Muscle layer of duodenum (tissue), 2 donors: Measurements from ENCODE around the gene QARS1.

ENCODE experiments used
- H3K27ac ChIP-seq: one replicate; pipeline ENCODE4 v1.7.0; 2013; ENCODE audit warnings: mild to moderate bottlenecking, low read length
- H3K27me3 ChIP-seq: one replicate; pipeline ENCODE4 v1.7.0; 2013; ENCODE audit warnings: low read depth, mild to moderate bottlenecking, control low read depth, low read length
- H3K36me3 ChIP-seq, 2 donors: one replicate each; pipeline ENCODE4 v1.7.0; 2013; ENCODE audit warnings: low read length in 2 of 2, control low read depth in 1 of 2, mild to moderate bottlenecking in 1 of 2; ENCODE audit not compliant: insufficient read depth in 2 of 2, control insufficient read depth in 1 of 2
- H3K4me1 ChIP-seq, 2 donors: one replicate each; pipeline ENCODE4 v1.7.0; 2013; ENCODE audit warnings: low read length in 2 of 2, mild to moderate bottlenecking in 2 of 2, control low read depth in 1 of 2, moderate library complexity in 1 of 2; ENCODE audit not compliant: insufficient read depth in 2 of 2, control insufficient read depth in 1 of 2
- H3K4me3 ChIP-seq, 2 donors: one replicate each; pipeline ENCODE4 v1.7.0; 2013; ENCODE audit warnings: low read length in 2 of 2, low read depth in 1 of 2, mild to moderate bottlenecking in 1 of 2
- H3K9me3 ChIP-seq, 2 donors: one replicate each; pipeline ENCODE4 v1.7.0; 2013; ENCODE audit warnings: low read length in 2 of 2, control low read depth in 1 of 2, mild to moderate bottlenecking in 1 of 2; ENCODE audit not compliant: control insufficient read depth in 1 of 2
- donor health status: healthy.

QARS1 gene

GRCh38 chr3:49104427-49105291 lies at the start of gene QARS1:
QARS1 (minus strand) TSS chr3:49104757; CDS start chr3:49104733, 24 bp downstream.
- H3K27ac ChIP-seq = peak within 1 kb of the TSS; percentile 94
- H3K9me3 ChIP-seq = no peaks in the 10 kb centered on the region
- H3K4me1 ChIP-seq = peaks cover 9 to 20% of the 10 kb centered on the region in 2 donors
- peaks cover 38 to 55% of the 10 kb centered on the region in 2 donors for H3K36me3 ChIP-seq
- no peaks in the 10 kb centered on the region for H3K27me3 ChIP-seq
- H3K4me3 ChIP-seq = peak within 1 kb of the TSS; percentile 97 to 98

GRCh38 chr3:49153349-49153912 lies 48.9 kb upstream of the QARS1 start:
- H3K27ac ChIP-seq = no peak overlapping the region
- no peaks in the 10 kb centered on the region for H3K36me3 ChIP-seq
- no peak overlapping the region for H3K4me3 ChIP-seq
- H3K27me3 ChIP-seq = no peaks in the 10 kb centered on the region
- H3K9me3 ChIP-seq = no peaks in the 10 kb centered on the region
- H3K4me1 ChIP-seq = no peaks in the 10 kb centered on the region

- no peaks in the 10 kb centered on the region for H3K27me3 ChIP-seq
- no peaks in the 10 kb centered on the region for H3K4me1 ChIP-seq
- no peaks in the 10 kb centered on the region for H3K36me3 ChIP-seq
- no peak overlapping the region for H3K4me3 ChIP-seq
- no peaks in the 10 kb centered on the region for H3K9me3 ChIP-seq
- H3K27ac ChIP-seq = no peak overlapping the region
Measured at GRCh38 chr3:49151610-49152009, 47.1 kb upstream of the QARS1 start.

- Histone ChIP-seq H3K4me3 (no peak overlapping the region), H3K27ac (no peak overlapping the region), H3K4me1 (no peaks in the 10 kb centered on the region), H3K27me3 (no peaks in the 10 kb centered on the region), H3K36me3 (no peaks in the 10 kb centered on the region), H3K9me3 (no peaks in the 10 kb centered on the region)
Measured at GRCh38 chr3:49148159-49148558, 43.6 kb upstream of the QARS1 start.

GRCh38 chr3:49140080-49140479 lies 35.5 kb upstream of the QARS1 start:
- no peaks in the 10 kb centered on the region for H3K9me3 ChIP-seq
- H3K4me1 ChIP-seq = no peaks in the 10 kb centered on the region
- no peaks in the 10 kb centered on the region for H3K36me3 ChIP-seq
- H3K27ac ChIP-seq = no peak overlapping the region
- H3K27me3 ChIP-seq = no peaks in the 10 kb centered on the region
- H3K4me3 ChIP-seq = no peak overlapping the region

GRCh38 chr3:49135499-49135898 lies 30.9 kb upstream of the QARS1 start:
- H3K27me3 ChIP-seq = no peaks in the 10 kb centered on the region
- H3K27ac ChIP-seq = no peak overlapping the region
- peaks cover 2 to 7% of the 10 kb centered on the region in 2 donors for H3K36me3 ChIP-seq
- H3K4me1 ChIP-seq = peaks cover 6 to 25% of the 10 kb centered on the region in 2 donors
- no peaks in the 10 kb centered on the region for H3K9me3 ChIP-seq
- no peak overlapping the region for H3K4me3 ChIP-seq

GRCh38 chr3:49134471-49135265 lies 30.1 kb upstream of the QARS1 start:
- no peak overlapping the region for H3K27ac ChIP-seq
- H3K4me1 ChIP-seq = peaks cover 6 to 29% of the 10 kb centered on the region in 2 donors
- no peaks in the 10 kb centered on the region for H3K9me3 ChIP-seq
- peaks cover 8 to 12% of the 10 kb centered on the region in 2 donors for H3K36me3 ChIP-seq
- peak overlapping the region in 1 of 2 donors; percentile 11 for H3K4me3 ChIP-seq
- H3K27me3 ChIP-seq = no peaks in the 10 kb centered on the region

- peaks cover 10 to 23% of the 10 kb centered on the region in 2 donors for H3K36me3 ChIP-seq
- H3K4me3 ChIP-seq = peak overlapping the region; percentile 75 to 88
- no peaks in the 10 kb centered on the region for H3K27me3 ChIP-seq
- H3K27ac ChIP-seq = peak overlapping the region; percentile 91
- peaks cover 6 to 29% of the 10 kb centered on the region in 2 donors for H3K4me1 ChIP-seq
- no peaks in the 10 kb centered on the region for H3K9me3 ChIP-seq
Measured at GRCh38 chr3:49133226-49133951, 28.8 kb upstream of the QARS1 start.

- peak within 1 kb of the TSS; percentile 75 to 88 for H3K4me3 ChIP-seq
- no peaks in the 10 kb centered on the region for H3K27me3 ChIP-seq
- H3K4me1 ChIP-seq = peaks cover 6 to 29% of the 10 kb centered on the region in 2 donors
- H3K9me3 ChIP-seq = no peaks in the 10 kb centered on the region
- peak within 1 kb of the TSS; percentile 91 for H3K27ac ChIP-seq
- H3K36me3 ChIP-seq = peaks cover 14 to 28% of the 10 kb centered on the region in 2 donors
Measured at GRCh38 chr3:49132437-49133225, 28.1 kb upstream of the QARS1 start, which contains the start of gene LAMB2. LAMB2 (minus strand) TSS chr3:49133050; CDS start chr3:49132867, 183 bp downstream.

- Histone ChIP-seq H3K27me3 (no peaks in the 10 kb centered on the region), H3K36me3 (peaks cover 14 to 28% of the 10 kb centered on the region in 2 donors), H3K27ac (peak overlapping the region; percentile 91), H3K4me1 (peaks cover 6 to 29% of the 10 kb centered on the region in 2 donors), H3K9me3 (no peaks in the 10 kb centered on the region), H3K4me3 (peak overlapping the region; percentile 75 to 88)
Measured at GRCh38 chr3:49132073-49132436, 27.5 kb upstream of the QARS1 start.
